Fibroblast of pulmonary artery (primary cell): ENCODE results near the gene BCDIN3D.

Experiments used
- DNase-seq: peaks from one replicate; pipeline ENCODE4 v3.0.0-alpha.2; 2010; ENCODE audit warnings: low read depth
- H3K4me3 ChIP-seq: replicated peaks from 2 replicates; pipeline ENCODE4 v1.5.1; 2011; ENCODE audit warnings: low read depth, mild to moderate bottlenecking, control low read depth, low read length, moderate library complexity
- TF ChIP-seq, protein P1 (sequence below): IDR thresholded peaks from 2 replicates; pipeline ENCODE4 v1.5.1; 2011; ENCODE audit warnings: mild to moderate bottlenecking, control low read depth, low read length, inconsistent platforms; ENCODE audit errors: missing control alignments

BCDIN3D gene

DNA sequence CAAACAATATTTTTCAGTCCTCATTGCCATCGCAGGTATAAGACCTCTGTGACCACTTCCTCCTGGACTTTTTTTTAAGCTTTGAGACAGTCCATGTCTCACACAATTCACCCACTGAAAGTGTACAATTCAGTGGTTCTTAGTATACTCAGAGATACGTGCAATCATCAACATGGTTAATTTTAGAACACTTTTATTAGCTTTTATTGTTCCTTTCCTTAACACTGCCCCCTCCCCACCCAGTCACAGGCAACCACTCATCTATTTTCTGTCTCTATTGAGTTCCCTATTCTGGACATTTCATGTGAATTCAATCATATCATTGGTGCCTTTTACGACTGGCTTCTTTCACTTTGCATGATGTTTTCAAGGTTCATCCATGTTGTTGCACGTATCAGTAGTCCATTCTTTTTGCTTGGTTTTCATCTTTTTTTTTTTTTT lies 30.9 kb downstream of the BCDIN3D start:
- DNase-seq = no peak
- no peak overlapping the region for H3K4me3 ChIP-seq
- TF ChIP-seq, protein P1, sequence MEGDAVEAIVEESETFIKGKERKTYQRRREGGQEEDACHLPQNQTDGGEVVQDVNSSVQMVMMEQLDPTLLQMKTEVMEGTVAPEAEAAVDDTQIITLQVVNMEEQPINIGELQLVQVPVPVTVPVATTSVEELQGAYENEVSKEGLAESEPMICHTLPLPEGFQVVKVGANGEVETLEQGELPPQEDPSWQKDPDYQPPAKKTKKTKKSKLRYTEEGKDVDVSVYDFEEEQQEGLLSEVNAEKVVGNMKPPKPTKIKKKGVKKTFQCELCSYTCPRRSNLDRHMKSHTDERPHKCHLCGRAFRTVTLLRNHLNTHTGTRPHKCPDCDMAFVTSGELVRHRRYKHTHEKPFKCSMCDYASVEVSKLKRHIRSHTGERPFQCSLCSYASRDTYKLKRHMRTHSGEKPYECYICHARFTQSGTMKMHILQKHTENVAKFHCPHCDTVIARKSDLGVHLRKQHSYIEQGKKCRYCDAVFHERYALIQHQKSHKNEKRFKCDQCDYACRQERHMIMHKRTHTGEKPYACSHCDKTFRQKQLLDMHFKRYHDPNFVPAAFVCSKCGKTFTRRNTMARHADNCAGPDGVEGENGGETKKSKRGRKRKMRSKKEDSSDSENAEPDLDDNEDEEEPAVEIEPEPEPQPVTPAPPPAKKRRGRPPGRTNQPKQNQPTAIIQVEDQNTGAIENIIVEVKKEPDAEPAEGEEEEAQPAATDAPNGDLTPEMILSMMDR = no peak

DNA sequence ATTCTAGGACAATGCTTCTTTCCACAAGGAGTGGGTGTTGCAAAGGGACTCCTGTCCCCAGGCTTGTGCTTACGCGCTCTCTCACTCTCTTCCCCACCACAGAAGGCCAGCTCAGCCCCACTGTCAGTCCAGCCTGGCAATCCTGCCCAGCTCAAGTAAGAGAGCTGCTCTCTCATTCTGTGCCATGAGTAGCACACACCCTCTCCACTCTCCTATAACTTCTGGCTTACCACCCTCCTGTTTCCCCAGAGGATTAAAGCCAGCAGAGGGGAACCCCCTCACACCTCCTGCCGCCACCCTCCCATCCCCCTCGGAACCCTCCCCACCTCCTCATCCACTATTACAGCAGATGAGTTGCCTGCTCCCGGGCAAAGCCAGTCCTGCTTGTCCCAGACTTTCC lies 31.8 kb downstream of the BCDIN3D start:
- TF ChIP-seq, protein P1 = no peak
- DNase-seq = no peak
- H3K4me3 ChIP-seq = no peak overlapping the region

DNA sequence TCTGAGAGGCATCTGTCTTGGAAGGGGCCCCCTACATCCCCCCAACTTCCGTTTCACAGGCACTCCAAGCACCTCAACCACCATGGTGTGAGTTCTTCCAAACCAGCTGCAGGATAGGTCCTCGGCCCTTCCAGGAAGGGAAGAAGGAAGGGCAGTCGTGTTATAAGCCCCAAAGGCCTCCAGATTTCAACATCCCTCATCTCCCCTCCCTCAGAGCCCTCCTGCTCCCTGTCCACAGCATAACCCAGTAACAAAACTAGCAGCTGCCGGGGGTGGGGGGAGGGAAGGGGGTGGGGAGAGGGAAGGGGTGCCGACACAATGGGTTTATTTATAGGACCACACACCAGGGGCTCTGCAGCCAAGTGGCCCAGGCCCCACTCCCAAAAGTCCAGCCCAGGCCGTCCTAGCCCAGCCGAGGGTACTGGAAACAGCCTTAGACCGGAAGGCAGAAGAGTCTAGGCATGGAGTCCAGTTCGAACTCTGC lies 33.0 kb downstream of the BCDIN3D start:
- no peak overlapping the region for H3K4me3 ChIP-seq
- no peak for DNase-seq
- TF ChIP-seq, protein P1 = no peak

DNA sequence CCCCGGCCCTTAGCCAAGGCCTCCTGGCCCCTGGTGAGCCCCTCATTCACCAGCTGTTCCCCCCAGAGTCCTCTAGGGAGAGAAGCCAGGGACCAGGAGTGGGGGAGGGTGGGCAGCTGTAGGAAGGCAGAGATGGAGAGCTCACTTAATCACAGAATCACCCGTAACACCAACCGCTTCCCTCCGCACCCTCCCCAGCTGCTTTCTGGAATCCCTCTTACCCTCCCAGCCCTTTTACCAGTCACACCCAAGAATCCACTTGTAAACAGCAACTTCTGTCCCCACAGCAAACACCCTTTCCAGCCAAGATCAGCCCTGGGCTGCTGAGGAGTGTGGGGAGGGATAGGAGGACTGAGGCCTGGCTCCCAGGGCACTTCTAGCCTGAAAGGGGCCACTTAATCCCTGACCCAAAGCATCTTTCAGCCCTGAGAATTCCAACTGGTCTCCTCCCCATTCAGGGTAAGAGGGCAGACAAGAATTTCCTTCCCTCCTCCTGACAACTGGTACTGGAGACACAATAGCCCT lies 33.5 kb downstream of the BCDIN3D start:
- TF ChIP-seq, protein P1 = no peak
- DNase-seq = no peak
- H3K4me3 ChIP-seq = no peak overlapping the region

DNA sequence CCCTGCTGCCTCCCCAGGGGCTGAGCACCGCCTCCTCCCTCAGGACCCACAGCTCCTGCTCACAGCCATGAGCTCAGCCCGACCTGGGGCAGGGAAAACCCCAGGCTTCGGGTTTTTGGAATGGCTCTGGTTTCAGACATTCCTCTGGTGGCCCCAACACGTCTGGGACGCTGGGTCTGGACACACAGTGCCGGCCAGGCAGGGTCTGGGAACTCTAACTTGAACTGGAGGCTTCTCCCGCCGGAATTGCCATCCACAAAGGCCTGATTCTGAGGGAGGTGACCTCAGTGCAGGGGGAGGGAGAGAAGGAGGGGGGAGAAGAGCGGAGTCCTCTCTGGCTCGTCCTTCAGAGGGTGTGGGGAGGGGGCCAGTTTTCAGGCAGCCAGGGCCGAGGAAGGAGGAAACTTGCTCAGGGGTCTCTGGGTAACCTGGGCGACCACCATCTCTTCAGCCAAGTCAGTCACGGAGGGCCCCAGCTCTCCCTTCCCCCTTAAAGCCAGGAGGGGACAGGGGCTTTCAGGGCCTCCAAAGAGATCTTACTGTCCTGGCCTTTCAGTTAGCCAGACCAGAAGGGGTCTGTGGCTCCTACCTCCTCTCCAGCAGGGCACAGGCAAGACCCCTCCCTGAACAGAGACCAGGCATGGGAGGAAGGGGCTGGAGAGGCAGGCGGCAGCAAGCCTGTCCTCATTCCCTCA lies 34.1 kb downstream of the BCDIN3D start:
- DNase-seq = no peak
- no peak overlapping the region for H3K4me3 ChIP-seq
- TF ChIP-seq, protein P1 = no peak

DNA sequence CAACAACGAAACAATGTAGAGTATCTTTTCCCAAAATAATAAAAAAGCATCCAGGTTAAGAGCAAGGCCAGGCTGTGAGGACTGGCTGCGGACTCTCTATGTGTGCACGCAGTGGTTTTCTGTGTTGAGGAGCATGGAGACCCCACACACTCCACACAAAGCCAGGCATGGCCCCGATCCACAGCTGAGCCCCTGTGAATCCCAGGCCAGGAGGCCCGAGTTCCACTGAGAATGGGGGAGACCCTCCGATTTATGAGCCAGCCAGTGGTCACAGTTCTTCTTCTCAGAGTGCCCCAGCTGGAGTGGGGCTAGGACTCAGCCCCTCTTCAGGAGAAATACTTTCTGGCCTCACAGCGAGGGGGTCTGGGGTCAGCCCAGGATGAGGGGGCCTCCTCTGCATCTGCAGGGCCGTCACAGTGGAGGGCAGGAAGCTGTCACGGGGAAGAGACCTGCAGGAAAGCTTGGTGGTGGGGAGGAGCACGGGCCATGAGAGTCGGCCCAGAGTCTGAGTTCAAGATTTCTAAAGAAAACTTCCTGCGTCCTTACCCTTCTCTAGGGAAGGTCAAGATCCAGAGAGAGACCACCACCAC lies 34.8 kb downstream of the BCDIN3D start:
- DNase-seq = no peak
- TF ChIP-seq, protein P1 = no peak
- H3K4me3 ChIP-seq = no peak overlapping the region
